Measurements from ENCODE around the gene WDR86.

WDR86 gene

DNA sequence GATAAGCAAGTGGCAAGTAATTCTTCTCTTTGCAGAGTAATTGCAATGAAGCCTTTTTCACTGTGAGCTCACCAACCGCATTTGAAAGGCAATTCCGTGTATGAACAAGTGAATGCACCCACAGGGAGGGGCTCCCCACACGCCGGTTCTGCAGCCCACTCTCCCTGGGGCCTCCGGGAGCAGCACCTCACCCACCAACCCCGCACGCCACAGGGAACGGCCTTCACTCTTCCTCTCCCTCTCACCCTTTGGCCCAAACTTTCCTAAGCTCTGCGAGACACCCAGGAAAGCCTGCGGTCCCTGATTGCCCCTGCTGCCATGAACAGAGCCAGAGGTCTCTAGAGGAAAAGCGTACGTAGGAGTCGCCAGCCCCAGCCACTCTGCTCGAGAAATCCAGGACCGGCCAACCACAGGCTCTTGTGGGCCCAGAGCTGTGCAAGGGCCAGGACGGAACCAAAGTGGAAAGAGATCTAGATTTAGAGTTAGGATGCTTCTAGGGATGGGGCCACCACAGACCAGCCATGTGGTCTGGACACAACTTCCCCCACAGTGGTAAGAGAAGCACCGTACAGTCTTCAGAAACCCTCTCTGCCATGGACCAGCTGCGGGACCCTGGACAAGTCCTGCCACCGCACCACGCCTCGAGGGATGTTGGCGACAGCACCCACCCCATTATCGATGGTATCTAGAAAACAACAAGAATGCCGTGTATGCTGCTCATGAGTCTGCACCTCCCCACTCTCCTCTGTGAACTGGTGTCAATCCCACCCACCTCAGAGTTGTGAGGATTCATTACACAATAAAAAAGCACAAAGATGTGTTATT is 3.6 kb downstream of the WDR86 start:
- no peak for DNase-seq (ENCODE audit: low read depth in 3 of 3)

DNA sequence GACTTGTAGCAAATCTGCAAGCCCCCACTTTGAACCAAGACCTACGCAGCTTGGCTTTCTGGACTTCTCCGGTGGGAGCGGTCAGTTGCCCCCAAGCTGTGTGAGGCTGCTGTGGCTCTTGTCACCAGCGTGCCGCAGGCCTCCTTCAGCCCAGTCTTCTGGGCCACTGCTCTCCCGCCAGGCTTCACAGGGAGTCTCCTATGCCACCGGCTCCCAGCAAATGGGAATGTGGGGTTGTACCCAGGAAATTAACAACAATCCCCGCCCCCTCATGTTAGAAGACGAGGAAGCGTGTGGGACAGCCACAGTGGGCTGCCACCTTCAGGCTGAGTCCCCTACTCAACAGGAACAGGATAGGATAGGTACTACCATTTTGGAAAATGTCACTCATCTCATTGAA is 4.2 kb downstream of the WDR86 start:
- no peak for DNase-seq (ENCODE audit: low read depth in 3 of 3)

DNA sequence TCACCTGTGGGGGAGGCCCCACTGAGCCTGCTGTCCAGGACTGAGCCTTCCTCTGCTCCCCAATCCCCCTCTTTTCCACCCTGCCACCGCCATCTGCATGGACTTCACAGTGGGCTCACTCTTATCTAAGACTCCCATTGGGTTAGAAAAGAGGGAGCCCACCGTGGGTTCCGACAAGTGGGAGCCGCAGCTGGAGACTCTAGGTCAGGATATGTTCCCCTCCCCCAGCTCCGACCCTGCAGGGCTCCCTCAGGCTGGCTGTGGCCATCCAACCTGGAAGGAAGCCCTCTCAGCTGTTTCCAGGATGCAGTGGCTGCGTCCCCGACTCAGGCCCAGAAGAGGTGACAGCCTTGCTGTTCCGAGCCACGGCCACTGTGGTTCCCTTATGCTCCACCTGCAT is 4.8 kb downstream of the WDR86 start:
- DNase-seq (ENCODE audit: low read depth in 3 of 3), result no peak

DNA sequence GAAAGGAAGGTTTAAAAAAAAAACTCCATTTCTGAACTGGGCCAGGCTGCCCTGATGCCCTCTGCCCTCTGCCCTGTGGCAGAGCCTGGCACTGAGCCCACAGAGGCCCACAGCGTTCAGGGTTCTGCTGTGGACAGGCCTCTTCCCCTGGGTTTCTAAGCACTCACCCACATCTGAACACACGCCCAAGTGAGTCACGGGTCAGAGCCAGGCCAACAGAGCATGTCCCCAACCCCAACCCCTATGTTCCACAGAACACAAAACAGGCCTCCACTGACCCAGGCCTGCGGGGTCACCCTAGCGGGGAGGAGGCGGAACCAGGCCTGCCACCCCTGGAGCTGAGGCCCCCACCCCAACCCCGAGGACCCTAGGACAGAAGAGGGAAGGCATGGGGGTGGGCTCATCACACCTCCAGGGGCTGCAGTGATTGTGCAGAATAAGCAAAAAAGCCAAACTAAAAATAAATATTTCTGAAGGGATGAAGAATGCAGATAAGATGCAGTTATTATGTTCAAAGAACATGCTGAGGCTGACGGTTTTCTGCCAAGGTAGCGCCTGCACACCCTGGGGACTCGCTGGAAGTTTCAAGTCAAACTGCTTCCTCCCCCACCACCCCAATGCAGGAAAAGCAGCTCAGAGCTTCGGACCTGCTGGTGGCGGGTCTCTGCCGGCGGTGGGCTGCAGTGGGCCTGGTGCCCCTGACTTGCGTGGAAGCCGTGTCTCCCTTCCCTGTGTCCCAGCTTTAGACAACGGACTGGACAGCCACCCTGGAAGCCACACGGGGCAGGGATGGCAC is 5.4 kb downstream of the WDR86 start:
- no peak for DNase-seq (ENCODE audit: low read depth in 3 of 3)

DNA sequence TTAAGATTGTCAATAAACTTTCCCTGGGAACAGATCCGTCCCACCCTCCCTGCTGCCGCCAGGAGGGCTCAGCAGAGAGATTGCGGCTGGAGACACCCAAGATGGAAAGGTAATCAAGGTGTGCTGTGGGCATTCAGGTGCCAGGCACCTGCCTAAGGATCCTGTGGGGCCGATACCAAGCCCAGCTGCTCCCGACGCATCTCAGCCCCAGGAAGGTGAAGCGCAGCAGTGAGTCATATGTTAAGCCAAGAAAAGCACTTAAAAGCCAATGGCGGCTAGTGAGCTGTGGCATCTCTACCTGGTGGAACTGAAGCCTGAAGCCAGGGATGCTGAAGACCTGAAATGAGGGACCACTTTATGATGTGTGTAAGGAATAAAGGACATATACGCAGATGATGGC is 6.1 kb downstream of the WDR86 start:
- DNase-seq (ENCODE audit: low read depth in 3 of 3), result no peak

DNA sequence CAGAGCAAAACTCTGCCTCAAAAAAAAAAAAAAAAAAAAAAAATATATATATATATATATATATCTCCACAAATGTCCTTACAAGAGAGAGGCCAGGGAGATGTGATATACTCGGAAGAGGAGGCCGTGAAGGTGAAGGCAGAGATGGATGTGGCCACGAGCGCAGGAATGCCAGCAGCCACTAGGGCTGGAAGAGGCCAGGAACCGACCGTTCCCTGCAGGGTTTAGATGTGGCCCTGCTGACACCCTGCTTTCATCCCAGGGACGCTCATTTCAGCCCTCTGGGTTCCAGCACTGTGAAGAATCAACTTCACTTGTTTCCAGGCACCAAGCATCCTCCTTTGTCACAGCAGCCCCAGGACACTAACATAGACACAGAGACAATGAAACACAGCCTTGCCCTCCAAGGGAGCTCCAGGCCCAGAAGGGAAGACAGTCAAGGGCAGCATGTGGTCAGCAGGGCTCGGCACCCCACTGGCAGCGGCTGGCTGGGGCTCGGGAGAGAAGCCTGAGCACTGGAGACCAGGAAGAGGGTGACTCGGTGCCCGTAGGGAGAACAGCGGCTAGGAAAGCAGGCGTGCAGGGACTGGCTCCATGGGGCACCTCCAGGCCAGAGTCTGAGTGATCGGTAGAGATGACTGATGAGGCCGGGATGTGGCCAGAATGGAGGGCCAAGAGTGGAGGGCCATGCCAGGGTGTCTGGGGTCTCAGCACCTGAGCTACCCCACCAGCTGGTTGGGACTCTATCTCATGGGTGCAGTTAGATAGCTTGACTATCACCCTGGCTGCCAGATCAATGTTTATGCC is 7.6 kb downstream of the WDR86 start:
- DNase-seq (ENCODE audit: low read depth in 3 of 3), result no peak

DNA sequence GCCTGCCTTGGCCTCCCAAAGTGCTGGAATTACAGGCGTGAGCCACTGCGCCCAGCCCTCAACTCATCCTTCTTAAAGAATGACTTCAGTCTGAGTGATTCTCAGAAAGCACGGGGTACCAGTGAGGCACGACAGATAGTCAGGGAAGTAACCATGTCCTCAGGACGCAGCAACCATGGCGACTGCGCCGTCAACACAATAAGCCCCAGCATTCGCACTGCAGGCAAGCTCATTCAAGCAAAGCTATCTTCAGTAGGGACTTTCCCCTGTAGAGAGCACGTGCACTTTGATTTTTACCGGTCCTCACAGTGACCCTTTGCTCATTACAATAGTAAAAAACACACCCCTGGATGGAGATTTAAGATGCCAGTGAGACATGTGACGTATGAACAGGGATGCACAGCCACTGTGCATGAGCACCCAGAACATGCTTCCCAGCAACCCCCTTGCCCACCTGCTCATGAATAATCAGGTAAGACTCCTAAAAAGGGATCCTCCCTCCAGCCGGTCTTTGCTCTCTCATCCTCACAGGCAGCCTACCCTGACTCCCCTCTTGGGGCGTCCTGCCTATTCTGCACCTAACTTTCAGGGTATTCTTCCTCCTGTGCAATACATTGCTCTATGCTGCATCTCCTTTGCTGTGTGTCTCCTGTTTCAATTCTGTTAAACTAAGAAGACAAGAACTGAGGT is 9.1 kb downstream of the WDR86 start:
- no peak for DNase-seq (ENCODE audit: low read depth in 3 of 3)

DNA sequence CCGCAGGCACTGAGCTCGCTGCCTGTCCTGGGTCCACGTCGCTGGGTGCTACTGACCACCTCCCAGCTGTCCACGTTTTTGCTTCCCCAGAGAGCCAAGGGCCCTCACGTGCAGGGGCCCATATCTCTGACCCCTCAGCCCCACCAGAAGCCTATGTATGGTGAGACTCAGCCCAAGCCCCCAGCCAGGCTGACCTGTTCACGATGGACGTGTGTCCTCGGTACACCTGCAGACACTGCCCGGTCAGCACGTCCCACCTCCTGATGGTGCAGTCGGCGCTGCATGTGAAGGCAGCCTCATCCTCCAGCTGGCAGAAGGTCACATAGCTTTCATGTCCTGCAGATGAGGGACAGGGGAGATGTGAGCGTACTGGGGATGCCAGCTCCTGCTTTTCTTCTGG is 9.9 kb downstream of the WDR86 start:
- DNase-seq (ENCODE audit: low read depth in 3 of 3), result no peak

DNA sequence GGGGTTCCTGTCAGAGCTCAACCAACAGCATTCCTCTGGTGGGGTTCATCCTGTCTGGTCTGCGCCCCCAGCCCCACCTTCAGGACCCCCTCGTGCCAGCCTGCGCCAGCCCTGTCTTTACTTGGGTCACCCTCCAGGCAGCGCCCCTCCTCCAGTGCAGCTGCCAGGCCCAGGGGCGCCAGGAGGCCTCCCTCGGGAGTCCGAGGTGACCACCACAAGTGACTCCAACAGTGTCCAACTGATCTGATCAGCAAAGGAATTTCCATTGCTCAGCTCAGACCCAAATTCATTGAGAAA is 10.6 kb downstream of the WDR86 start:
- DNase-seq (ENCODE audit: low read depth in 3 of 3), result no peak

DNA sequence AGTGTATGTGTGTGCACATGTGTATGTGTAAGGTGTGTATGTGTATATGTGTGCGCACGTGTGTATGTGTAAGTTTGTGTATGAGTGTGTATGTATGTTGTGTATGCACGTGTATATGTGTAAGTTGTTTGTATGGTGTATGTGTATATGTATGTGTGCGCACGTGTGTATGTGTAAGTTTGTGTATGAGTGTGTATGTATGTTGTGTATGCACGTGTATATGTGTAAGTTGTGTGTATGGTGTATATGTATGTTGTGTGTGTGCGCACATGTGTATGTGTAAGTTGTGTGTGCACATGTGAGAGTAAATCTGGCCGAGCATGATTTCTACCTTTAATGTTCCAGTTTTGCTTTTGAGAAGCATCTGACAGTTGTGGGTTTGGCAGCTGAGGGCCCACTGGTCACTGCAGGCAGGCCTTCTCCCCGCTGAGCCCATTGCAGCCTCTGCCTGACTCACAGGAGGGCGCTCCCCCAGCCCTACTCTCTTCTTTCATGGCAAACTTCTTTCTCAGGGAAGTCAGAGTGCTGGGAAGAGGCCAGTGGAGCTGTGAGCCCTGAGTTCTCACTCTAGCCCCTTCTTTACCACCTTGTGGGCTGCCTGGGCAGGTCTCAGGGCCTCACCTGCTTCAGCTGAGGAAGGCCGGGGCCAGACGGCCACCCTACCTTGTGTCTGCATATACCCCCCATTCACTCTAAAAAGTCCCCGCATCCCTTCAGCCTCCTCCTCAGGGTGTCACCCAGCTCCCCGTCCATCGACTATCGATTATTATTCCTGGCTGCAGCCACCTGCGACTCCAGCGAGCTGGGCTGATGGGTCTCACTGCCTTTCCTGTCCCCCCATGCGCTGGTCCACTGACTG is 11.2 kb downstream of the WDR86 start:
- no peak for DNase-seq (ENCODE audit: low read depth in 3 of 3)

DNA sequence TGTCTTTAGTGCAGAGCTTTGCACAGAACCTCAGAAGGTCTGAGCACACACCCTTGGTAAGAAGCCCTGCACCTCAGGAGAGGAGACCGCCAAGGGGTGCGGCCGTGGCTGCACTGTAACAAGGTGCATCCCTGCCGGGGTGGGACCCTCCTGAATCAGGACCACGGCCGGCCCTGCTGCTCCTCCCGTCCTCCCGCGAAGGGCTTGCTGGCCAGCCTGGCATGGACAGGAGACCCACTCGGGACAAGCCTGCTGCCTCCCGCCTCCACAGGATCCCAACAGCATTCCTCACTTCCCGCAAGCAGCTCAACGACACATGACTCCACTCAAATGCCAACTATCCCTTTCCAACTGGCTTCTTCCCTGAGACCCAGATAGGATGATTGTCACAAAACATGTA is 12.8 kb downstream of the WDR86 start:
- DNase-seq (ENCODE audit: low read depth in 3 of 3), result no peak

DNA sequence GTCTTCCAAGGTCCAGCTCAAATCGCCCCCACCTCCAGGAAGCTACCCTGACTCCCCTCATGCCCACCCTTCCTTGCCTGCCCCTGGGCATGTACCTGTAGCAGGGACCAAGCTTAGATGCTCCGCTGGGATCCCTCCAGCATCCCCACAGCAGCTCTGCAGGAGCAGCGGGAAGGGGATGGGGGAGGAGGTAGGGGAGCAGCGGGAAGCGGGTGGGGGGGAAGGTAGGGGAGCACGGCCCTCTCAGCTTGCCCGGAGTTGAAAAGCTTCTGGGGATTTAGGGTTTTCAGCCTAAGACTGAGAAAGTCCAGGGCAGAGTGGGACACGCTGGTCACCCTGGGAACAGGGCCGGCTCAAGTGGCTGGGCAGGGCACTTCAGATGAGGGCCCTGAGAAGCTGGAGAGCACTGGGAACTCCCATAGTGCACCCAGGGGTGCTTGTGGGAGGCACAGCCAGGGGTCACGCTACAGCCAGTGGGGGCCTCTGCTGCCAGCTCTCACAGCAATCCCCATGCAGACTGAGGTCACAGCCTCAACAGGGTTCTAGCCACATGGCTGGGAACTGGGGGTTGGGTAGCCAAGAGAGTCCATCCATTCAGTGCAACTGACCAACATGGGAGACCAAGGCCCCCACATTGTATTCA is 13.4 kb downstream of the WDR86 start:
- DNase-seq (ENCODE audit: low read depth in 3 of 3), result no peak

DNA sequence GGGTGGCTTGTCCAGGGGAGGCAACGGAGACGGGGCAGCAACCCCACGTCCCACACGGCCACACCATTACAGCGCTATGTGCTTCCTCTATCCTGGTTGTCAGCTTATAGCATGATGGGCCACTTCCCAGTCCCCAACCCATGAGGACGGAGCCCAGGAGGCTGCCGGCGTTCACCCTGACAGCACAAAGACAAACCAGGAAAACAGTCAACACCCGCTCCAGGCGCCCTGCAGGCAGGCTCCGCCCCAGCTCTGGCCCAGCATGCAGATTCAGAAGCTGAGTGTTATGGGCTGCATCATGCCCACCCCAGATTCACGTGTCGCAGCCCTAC is 14.8 kb downstream of the WDR86 start:
- no peak for DNase-seq (ENCODE audit: low read depth in 3 of 3)

DNA sequence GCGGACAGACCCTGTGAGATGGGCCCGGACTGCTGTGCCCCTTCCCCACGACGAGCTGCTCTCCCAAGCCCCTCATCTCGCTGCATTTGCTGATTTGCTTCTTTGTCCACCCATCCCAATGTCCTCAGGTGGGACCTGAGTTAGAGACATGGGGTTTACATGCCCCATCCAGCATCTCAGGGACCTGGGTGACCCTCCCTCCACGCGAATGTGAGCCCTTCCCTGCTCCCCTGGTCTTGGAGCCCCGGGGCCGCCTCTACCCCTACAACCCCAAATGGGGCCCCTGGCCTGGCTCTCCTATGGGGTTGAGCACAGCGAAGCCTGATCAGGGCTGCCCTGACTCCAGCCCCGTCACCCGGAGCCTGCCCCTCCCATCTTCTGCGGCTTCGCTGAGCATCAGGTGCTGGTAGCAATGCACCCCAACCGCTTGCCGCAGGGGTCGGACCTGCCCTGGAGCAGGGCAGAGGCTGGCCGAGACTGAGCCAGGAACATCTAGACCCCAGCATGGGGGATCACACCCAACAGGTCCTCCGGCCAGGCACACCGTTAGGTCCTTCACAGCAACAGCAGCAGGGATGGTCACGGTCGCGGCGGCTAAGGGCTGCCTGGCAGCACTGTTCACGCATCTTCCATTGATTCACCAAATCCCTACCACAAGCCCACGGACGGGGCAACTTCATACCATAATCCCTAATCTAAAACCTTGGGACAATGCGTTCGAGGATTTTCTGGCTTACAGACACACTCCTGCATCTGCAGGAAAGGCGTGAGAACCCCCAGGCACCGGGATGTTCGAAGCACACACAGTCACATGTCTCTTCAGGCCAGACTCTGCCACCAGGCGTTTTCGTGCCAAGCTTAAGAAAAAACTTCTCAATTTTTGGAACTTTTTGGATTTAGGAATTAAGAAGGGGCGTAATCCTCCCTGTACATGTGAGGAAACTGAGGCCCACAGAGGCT is 15.5 kb downstream of the WDR86 start:
- DNase-seq (ENCODE audit: low read depth in 3 of 3), result no peak

DNA sequence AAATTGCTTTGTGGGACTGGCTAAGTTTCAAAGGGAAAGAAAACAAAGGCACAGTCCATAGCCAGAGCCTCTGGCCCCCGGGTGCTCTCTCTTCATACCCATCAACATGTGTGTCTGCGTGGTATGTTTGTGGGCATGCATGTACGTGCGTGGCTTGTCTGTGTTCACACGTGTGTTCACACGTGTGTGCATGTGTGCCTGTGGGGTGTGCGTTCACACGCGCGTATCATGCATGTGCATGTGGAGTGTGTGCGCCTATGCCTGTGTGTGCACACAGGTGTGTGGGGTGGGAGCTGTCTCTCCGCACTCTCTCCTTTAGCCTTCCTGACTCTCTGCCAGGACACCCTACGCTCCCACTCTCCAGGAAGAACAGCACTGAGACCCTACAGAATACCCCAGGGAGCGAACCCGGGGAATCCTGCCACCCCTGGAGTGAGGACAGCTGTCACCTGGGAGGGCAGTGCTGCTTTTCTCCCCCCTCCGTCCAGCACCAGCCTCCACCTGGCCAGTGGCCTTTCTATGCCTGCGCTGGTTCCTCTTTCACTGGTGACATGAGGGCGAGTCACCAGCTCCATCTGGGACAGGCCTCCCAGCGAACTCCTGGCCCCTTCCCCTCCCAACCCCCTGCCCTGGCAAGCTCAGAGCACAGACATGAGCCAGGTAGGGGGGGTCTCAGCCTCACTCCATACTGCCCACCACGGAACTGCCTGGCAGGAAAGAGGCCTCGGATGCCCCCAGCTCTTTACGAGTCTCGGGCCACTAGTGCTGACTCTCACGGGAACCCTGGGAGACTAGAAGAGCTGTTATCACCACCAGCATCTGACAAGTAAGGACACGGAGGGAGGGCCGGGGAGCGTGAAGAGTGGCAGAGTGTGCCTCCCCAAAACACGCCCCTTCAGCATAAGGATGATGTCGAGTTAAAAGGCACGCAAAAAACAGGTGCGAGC is 16.5 kb downstream of the WDR86 start:
- no peak for DNase-seq (ENCODE audit: low read depth in 3 of 3)

DNA sequence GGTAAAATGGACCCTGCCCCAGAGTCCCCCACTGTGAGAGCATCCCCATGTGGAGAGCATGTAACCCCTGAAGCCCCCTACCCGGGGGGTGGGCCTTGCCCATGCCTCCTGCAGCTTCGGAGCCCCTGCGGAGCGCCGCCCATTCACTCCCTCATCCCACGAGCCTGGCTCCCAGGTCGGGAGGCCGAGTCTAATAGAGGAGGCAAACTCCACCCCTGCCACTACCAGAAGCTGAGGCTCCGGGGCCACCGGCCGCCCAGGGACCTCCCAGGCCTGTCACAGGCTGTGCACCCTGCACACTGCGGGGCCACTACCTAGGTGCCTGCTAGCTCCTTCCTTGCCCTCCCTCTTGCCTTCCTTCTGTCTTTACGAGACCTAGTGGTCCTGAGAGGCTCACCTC is 17.4 kb downstream of the WDR86 start:
- no peak for DNase-seq (ENCODE audit: low read depth in 3 of 3)

DNA sequence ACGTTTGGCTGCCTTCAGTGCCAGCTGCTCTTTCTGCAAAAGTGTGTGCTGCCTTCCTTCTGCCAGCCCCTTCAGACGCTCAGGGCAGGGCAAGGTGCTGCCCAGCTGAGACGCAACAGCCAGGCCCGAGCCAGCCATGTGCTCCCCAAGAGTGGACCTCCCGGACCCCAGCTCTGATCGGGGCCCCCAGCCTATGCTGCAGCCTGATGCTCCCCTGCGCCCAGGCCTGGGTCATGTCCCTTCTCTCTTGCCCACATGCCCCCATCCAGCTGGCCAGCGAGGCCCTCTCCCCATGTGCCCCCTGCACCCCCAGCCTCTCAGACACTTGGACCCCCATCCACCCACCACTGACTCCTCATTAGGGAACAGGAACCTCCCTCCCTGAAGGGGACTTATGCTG is 17.8 kb downstream of the WDR86 start:
- DNase-seq (ENCODE audit: low read depth in 3 of 3), result no peak

DNA sequence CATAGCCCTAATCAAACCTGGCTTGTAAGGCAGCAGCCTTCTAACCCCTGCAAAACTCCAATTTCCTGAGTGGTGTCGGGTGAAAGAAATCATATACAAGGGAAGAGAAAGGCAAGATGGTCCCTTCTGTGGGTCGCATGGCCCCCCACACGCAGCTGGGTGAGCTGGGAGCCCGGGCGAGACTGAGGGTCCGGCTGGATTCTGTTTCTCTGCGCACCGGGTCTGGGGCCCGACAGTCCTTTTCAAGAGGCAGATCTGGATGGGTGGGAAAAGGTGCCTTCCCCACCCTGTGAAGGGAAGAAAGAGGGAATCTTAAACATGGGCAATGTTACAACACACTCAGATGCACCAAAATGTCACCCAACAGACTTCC is 18.5 kb downstream of the WDR86 start:
- no peak for DNase-seq (ENCODE audit: low read depth in 3 of 3)
